ENCODE results near the gene CALY.

CALY gene

DNA sequence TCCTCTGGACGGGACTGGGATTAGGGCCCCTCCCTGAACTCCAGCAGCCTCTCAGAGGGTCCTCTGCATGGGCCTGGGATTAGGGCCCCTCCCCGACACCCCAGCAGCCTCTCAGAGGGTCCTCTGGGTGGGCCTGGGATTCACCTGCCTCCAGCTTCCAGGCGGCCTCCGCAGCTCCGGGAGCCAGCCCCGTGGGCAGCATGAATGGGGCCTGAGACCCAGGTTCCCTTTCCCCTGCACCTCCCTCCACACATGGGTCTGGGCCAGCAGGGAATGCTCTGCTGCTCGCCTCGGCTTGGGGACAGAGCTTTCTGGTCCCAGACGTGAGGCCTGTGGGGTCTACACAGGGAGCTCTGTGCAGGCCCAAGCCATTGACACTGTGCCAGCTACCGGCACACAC, 33.5 kb downstream of the CALY start:
- TF ChIP-seq, protein P1, sequence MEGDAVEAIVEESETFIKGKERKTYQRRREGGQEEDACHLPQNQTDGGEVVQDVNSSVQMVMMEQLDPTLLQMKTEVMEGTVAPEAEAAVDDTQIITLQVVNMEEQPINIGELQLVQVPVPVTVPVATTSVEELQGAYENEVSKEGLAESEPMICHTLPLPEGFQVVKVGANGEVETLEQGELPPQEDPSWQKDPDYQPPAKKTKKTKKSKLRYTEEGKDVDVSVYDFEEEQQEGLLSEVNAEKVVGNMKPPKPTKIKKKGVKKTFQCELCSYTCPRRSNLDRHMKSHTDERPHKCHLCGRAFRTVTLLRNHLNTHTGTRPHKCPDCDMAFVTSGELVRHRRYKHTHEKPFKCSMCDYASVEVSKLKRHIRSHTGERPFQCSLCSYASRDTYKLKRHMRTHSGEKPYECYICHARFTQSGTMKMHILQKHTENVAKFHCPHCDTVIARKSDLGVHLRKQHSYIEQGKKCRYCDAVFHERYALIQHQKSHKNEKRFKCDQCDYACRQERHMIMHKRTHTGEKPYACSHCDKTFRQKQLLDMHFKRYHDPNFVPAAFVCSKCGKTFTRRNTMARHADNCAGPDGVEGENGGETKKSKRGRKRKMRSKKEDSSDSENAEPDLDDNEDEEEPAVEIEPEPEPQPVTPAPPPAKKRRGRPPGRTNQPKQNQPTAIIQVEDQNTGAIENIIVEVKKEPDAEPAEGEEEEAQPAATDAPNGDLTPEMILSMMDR (IDR thresholded peaks at IDR 0.05), result no peak

DNA sequence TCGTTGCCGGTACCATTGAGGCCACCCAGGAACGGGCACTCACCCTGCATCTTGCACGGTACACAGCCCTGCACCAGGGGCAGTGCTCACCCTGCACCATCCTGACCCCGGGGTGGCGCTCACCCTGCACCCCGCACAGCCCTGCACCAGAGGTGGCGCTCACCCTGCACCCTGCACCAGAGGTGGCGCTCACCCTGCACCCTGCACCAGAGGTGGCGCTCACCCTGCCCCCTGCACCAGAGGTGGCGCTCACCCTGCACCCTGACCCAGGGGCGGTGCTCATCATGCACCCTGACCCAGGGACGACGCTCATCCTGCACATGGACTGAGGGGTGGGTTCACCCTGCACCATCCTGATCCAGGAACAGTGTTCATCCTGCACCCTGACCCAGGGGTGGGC, 34.5 kb downstream of the CALY start:
- TF ChIP-seq, protein P1 (IDR thresholded peaks at IDR 0.05), result no peak

DNA sequence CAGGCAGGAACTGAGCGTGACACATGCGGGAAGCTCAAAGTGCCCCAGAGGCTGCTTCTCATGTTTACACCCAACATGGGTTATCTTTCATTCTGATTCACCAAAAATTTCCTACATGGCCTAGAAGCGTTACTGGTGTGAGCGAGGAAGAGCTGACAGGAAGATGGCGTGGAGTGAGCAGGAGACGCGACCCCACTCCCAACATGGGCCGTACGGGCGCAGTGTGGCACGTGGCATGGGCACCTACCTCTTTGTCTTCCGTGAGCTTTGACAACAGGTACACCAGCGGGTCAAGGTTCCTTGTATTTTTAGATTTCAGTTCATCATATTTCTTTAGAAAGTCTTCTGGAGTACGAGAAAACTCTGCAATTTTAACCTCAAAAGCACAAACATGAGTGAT, 37.0 kb downstream of the CALY start:
- TF ChIP-seq, protein P1 (IDR thresholded peaks at IDR 0.05), result no peak

DNA sequence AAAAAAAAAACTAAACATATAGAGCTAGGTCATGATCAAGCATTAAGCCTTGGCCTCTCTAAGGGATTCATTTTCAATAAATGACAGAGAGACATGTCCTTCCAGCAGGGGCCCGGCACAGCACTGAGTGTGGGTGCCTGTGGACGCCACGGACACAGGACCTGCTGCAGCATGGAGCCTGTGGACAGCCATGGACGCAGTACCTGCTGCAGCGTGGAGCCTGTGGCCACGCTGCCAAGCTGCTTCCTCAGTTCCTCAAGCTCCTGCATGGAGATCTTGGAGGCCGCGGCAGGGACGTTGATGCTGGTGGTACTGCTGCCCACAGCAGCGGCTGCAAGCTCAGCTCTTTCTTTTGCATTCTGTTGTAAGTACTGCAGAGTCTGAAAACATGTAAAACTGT, 37.5 kb downstream of the CALY start:
- TF ChIP-seq, protein P1 (IDR thresholded peaks at IDR 0.05), result no peak

DNA sequence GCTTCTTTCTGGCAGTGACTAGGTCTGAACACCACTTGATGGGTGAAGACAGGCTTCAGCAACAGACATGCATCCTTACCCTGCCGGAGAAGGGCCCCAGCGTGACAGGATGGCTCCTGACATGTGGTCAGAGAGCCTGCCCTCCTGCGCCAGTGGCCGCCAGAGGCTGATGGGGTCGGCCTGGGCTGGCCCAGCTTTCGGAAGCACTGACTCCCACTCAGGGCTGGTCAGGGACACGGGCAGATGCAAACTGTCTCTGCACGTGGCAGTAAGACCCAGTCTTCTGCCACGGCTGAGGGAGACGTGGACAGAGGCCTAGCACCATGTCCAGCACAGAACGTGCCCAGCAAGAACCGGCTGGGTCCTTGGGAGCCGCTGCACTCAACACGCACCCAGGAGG, 38.2 kb downstream of the CALY start:
- TF ChIP-seq, protein P1 (IDR thresholded peaks at IDR 0.05), result no peak

DNA sequence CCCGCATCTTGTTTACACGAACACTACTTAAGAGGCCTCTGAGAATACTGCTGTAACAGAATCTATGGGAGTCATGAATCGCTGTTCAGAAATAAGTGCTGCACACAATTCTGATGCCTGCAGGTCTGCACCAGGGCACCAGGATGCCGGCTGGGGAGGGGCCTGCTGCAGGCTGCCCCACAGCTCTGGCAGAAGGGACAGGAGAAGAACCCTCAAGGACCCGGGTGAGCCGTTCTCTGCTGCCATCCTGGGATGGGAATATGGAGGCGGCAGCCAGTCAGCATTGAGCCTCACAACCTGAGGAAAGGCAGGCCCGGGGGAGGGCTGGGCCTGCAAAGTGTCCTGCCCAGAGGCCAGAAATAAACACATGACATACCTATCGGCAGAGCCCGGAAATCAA, 39.2 kb downstream of the CALY start:
- TF ChIP-seq, protein P1 (IDR thresholded peaks at IDR 0.05), result no peak

DNA sequence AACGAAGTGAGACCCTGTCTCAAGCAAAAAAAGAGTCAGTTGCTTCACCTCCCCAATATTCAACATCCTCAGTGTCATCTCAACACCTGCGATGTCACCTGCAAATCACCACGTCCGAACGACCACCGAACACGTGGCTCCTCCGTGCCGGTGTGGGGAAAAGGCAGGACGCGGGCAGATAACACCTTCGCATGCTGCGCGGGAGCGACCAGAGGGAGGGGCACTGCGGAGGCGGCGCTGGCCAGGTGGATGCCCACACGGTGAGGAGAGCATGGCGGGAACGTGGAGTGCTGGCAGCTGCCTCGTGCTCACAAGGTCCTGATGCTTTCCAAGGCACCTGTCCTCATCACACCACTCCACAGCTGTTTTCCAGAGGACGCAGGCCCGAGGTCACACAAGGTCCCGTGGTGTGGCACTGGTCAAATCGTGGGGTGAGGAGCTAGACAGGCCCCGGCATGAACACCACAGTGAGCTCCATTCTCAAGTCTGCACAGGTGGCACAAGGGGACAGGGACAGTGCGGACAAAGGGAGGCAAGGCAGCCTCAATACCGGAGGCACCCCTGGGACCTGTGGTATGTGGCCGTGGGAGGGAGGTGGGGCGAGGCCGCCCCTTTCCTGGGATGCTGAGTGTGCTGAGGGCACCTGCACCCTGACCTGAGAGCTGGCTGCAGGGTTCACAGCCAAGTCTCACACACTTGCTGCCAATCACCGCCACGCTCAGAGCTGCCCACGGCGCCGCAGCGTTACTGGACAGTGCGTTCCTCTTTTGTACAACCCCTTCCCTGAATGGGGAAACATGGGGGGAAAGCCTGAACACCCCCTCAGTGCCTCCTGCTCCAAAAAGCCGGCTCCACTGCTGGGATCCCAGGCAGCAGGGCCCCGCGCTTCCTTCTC, 41.0 kb downstream of the CALY start:
- TF ChIP-seq, protein P1 (IDR thresholded peaks at IDR 0.05), result no peak

Data from LNCAP (cell line).